ENCODE data around the gene SAXO1.
"Not testable (repeated sequence)": the region's sequence is repeated elsewhere in the genome, so short reads cannot be mapped to it uniquely, and the experiment has no call there.

SAXO1 gene

DNA sequence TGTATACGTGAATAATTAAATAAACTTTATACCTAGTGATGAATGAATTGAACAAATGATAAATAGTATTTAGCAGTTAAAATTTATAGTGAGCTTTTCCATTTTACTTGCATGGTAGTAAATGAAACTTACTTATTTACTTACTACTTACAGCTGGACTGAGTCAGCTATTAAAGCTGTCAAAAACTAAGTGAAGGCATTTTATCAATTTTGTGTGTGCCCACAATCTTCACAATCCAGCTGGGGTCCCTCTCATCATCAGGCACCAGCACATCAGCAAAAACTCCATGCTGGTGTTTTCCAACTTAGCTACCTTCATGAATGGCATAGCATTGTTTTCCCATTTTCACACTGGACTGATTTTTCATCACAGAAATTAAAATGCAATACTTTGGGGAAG is 81.1 kb downstream of the SAXO1 start:
- DNase-seq: no peak

GRCh38 chr9:18947892-18948339 is 85.1 kb downstream of the SAXO1 start:
- DNase-seq: no peak

DNA sequence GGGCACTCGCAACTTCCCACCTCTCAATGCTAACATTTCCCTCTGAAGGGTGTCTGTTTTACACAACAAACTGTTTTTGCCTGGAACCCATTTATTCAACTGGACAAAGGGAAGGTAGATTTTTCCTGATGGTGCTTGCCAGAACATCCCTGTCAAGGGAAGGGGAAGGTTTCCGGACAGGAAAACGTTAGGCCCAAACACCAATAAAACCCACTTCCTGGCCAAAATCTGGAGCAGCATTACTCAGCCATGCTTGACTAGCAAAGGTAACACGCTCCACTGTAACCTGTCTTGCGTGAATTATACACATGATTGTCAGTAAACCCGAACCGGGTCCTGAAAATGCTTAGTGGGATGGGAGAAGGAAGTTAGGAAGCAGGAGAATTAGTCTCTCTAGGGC is 90.2 kb downstream of the SAXO1 start:
- no peak for DNase-seq

DNA sequence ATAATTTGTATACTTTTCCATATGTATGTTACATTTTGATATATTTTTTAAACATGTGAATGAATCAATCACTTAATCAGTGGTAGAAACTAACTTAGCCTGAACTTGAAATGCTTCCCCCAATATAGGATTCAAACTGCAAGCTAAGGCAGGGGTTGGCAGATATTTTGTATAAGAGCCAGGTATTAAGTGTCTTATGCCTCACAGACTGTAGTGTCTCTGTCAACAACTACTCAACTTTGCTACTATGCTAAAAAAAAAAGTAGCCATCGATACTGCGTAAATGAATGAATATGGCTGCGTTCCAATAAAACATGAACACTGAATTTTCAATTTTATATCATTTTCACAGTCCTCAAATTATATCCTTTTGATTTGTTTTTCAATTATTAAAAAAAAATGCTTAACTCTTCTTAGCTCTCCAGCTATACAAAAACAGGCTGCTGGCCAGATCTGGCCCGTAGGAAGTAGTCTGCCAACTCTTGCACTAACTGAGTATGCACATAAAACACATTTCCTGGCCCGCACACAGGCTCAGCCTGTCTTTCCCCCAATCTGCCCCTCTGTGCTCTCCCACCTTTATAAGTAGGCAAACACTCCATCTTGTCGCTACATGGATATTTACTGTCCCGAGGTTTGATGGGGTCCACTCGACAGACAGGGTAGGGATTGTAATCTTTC is 91.8 kb downstream of the SAXO1 start:
- DNase-seq: no peak

DNA sequence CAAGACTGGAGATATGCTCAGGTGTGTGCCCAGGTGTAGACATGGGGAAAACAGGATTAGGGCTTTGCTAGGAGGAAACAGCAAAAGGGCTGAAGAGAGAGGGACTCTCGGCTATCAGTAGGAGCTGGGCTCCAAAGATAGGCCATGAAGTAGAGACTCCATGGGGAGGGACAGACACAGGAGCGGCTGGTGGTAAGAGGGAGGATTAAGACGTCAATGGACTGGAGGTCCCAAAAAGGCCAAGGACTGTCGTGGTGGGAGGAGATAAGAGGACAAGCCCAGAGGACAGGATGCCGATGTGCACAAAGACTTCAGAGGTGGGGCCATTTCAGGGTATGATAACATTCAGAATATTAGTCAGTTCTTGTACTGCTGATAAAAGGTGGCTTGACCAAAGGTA is 93.1 kb downstream of the SAXO1 start:
- DNase-seq: no peak

DNA sequence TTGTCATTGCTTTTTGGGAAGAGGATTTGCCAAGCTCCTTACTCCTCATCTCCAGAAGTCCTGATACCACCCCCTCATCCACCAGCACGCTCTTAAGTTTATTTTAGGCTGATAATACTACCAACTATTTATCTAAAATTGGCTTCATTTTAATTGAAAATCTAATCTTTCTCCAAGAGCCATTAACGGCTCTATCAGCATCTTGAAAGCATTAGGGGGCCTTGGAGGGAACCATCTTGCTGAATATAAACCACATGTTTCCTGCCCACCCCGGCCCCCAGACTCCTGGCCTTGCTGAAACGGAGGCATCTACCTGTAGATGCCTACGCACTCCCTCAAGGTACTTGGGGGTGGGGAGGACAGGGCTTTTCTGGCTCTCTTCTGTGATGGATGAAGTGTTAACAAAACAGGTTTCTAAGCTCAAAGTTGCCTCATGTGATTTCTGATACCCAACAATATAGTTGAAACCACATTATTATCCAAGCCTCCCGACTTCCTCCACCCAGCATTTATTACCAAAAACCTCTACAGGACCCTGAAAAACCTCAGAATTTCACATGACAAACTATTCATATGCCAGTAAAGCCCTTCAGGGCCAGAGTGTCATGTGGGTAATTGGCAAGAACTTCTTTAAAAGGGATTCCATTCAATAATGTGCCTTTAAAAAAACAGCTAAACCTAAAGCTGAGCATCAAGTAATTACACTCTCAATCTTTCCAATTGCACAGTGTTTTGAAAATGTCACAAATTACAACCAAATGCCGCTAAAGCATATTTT is 96.7 kb downstream of the SAXO1 start:
- no peak for DNase-seq

- DNase-seq: no peak
These were observed 97.5 kb downstream of the SAXO1 start for GRCh38 chr9:18935541-18935940.

DNA sequence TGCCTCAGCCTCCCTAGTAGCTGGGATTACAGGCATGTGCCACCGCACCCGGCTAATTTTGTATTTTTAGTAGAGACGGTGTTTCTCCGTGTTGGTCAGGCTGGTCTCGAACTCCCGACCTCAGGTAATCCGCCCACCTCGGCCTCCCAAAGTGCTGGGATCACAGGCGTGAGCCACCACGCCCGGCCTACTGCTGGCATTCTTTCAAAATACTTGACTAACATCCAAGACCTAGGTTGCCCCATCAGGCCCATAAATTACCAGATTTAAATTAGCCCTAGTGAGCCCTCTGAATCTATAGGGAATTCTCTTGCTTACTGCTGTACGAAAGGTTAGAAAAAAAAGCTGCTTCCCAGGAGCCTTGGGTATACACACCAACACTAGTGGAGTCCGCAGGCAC is 102.4 kb downstream of the SAXO1 start:
- not testable (repeated sequence) for DNase-seq

DNA sequence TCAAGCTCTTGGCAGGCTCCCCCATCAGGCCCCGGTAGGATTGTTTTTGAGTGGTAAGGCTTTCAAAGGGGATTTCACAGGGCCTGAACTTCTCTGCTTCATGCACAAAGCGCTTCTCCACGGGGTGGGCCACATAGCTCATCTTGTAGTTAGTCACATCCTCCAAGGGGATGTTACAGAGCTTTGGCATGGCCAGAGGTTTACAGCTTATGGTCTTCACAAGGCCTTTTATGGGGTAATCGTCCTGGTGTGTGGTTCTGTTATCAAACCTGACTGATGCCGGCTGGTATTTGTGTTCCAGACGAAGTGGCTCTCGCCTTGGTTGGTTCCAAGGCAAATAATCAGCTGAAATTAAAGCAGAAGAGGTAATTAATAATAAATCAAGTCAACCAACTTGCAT is 104.3 kb downstream of the SAXO1 start:
- DNase-seq: no peak

- no peak for DNase-seq
These were observed 106.5 kb downstream of the SAXO1 start for GRCh38 chr9:18926513-18926912.

GRCh38 chr9:18925880-18926279 is 107.1 kb downstream of the SAXO1 start:
- DNase-seq: no peak

GRCh38 chr9:18923671-18924430 is 109.2 kb downstream of the SAXO1 start:
- DNase-seq: no peak

GRCh38 chr9:18923167-18923566 is 109.8 kb downstream of the SAXO1 start:
- no peak for DNase-seq

- no peak for DNase-seq
These were observed 110.7 kb downstream of the SAXO1 start for GRCh38 chr9:18922161-18922885.

- DNase-seq: no peak
These were observed 111.5 kb downstream of the SAXO1 start for GRCh38 chr9:18921366-18922075.

DNA sequence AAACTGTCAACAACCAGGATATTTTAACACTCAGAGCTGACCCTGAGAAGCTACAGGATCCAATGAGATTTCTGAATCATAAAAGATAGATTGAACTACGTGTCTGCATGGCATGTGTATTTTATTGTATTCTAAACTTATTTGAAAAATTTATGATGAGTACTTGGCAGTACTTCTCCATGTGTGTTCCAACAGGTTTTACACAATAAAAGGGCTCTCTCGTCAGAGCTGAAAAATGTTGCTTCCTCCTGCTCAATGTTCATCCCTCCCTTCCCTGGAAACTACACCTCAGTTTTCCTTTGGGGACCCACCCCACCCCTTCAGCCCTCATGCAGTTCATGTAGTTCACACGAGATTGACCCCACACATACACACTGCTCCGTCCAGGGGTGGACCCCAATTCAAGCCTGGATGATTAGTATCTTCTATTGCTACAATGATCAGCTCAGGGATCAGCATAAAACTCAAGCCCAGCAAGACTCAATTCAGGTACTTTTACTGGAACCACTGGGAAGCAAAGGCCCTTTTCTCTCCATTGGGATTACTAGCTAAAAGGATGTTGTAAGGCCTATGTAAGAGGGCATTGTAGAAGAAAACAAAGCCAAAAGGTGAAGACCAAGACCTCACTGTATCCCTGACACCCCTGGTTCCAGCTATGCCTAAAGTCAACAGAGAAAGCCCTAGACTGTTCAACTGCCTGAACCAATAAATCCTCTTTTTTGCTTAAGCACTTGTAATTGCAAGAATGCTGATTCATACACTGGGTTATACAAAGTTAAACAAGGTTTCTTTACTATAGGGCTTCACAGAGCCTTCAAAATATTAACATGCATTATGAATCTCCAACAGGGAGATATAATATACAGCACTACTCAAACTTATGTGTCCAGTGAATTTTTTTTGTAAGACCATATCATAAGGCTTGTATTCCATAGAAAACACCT is 112.6 kb downstream of the SAXO1 start:
- DNase-seq: no peak

- no peak for DNase-seq
These were observed 121.2 kb downstream of the SAXO1 start for GRCh38 chr9:18911714-18912342.

- DNase-seq: no peak
These were observed 122.1 kb downstream of the SAXO1 start for GRCh38 chr9:18910916-18911315.

GRCh38 chr9:18910435-18910834 is 122.6 kb downstream of the SAXO1 start:
- no peak for DNase-seq

DNA sequence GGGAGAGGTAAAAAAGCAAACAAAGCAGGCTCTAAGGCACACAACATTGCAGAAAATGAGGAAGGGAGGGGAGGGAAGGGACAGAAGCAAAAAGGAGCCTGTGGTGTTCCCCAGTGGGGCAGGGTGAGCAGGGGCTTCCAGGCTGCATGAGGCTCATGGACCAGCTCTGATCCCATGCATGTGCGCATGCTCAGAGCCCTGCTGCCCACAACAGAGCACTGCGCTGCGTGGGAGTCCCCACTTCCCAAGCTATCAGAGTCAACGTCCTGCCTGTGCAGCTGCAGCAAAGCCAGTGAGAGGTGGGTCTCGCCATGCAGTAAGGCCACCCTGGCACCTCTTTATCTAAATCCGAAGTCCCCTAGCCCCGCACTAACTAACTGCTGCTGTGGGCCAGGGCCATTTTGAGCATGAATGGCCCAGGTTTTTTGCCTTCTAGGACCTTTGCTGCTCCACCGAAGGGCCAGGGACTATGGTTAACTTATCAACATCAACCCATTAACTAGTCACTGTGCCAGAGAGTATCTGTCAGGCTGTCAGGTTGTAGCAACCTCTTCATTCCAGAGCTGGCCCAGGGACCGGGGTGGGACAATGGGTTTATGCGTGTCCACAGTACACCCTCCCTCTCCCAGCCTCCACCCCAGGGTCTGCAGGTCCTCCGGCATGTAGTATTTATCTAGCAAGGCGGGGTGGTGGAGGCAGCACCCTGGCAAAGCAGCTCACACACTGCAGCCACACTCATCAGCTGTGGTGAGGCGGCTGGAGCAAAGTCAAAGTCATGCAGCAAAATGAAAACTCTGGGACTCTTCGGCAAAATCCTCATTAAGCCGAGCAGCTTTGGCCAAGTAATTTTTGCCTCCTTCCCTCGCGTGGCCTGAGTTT is 123.6 kb downstream of the SAXO1 start:
- no peak for DNase-seq

Measured in stimulated activated CD4-positive, alpha-beta T cell treated with anti-CD3 and anti-CD28 coated beads, Interleukin-2, amount 100 ng/mL, for 24 hours (primary cell).